HCT116 (cell line): ENCODE results near the gene LCMT1. TPM values are rescaled to one million over a fixed set of nuclear protein-coding genes. Genes with fewer than 3 reads are reported as not detected.

Experiments
- ATAC-seq: fragments of 200-7000 bp; cut with Tn5 transposase; 2 replicates; pipeline ENCODE4 v1.9.1; 2020; ENCODE audit warnings: mild to moderate bottlenecking, moderate library complexity
- BruUV-seq: library from RNA; stranded (reverse); fragments of 400-500 nt; replicated peaks from 2 replicates; lab custom pipeline; 2021; lab: Mats Ljungman, UMichigan
- CTCF ChIA-PET: fragments of 300-600 bp; sonication (Branson Sonifier 250); formaldehyde crosslinking; loops from one replicate; lab custom pipeline; 2021; ENCODE audit warnings: antibody characterized with exemption; lab: Charles Lee
- POLR2A ChIA-PET: fragments of 300-600, 350-600 bp; sonication (Branson Sonifier 250); formaldehyde crosslinking; loops from one replicate; lab custom pipeline; 2021; ENCODE audit warnings: antibody characterized with exemption; lab: Charles Lee
- RAD21 ChIA-PET, 2 experiments: fragments of 300-600 bp; sonication (Branson Sonifier 250); formaldehyde crosslinking; loops; one replicate each; lab custom pipeline; 2023; ENCODE audit warnings: low total read pairs in 2 of 2; ENCODE audit not compliant: uncharacterized antibody in 2 of 2, unreplicated experiment in 2 of 2, low non-redundant PET in 1 of 2; lab: Charles Lee
- DNase-seq: peaks from one replicate; pipeline ENCODE4 v3.0.0-alpha.2; 2010; ENCODE audit warnings: low read depth, low spot score
- H2AFZ ChIP-seq: fragments of 200-600 bp; shearing (Covaris generic), sonication (generic); 2 replicates; pipeline ENCODE4 v1.6.1; 2017; ENCODE audit warnings: low read depth, mixed run types, mixed read lengths, antibody characterized with exemption, low read length; ENCODE audit not compliant: poor library complexity, severe bottlenecking
- H3K27ac ChIP-seq: 2 replicates; pipeline ENCODE4 v1.5.1; 2012; ENCODE audit warnings: low read depth, low read length
- H3K27me3 ChIP-seq: fragments of 200-600 bp; sonication (generic); 2 replicates; pipeline ENCODE4 v1.6.1; 2016; ENCODE audit warnings: mixed run types, low read length, mixed read lengths; ENCODE audit not compliant: insufficient read depth
- H3K36me3 ChIP-seq, 2 experiments: fragments of 200-500 bp in 1 of 2; fragments of 200-600 bp in 1 of 2; sonication (Bioruptor generic) in 1 of 2; sonication (generic) in 1 of 2; 2 replicates each; pipeline versions ENCODE4 v1.5.1 to v1.6.1; 2014 to 2016; ENCODE audit warnings: low read length in 2 of 2, inconsistent platforms in 1 of 2, mixed read lengths in 1 of 2, mixed run types in 1 of 2; ENCODE audit not compliant: insufficient read depth in 2 of 2, control insufficient read depth in 1 of 2
- H3K4me1 ChIP-seq, 2 experiments: fragments of 200-600 bp in 1 of 2; sonication (generic) in 1 of 2; 2 replicates each; pipeline versions ENCODE4 v1.5.1 to v1.6.1; 2012 to 2017; ENCODE audit warnings: low read length in 2 of 2, inconsistent platforms in 1 of 2, mild to moderate bottlenecking in 1 of 2, mixed read lengths in 1 of 2, mixed run types in 1 of 2, moderate library complexity in 1 of 2; ENCODE audit not compliant: insufficient read depth in 2 of 2, control insufficient read depth in 1 of 2
- H3K4me2 ChIP-seq: fragments of 200-600 bp; sonication (generic); 2 replicates; pipeline ENCODE4 v1.6.1; 2017; ENCODE audit warnings: mixed run types, low read length, mixed read lengths
- H3K4me3 ChIP-seq, 2 experiments: fragments of 200-600 bp in 1 of 2; sonication (generic) in 1 of 2; replicated peaks in 1 of 2; 2 replicates each; pipeline ENCODE4 v1.5.1; 2011 to 2016; ENCODE audit warnings: low read length in 2 of 2, control low read depth in 1 of 2, low read depth in 1 of 2, mild to moderate bottlenecking in 1 of 2, mixed read lengths in 1 of 2, mixed run types in 1 of 2
- H3K79me2 ChIP-seq: fragments of 200-600 bp; sonication (generic); 2 replicates; pipeline ENCODE4 v1.6.1; 2017; ENCODE audit warnings: mild to moderate bottlenecking, mixed run types, low read length, moderate library complexity, mixed read lengths; ENCODE audit not compliant: insufficient read depth
- H3K9ac ChIP-seq: fragments of 200-600 bp; sonication (generic); 2 replicates; pipeline ENCODE4 v1.6.1; 2016; ENCODE audit warnings: low read length, mixed read lengths
- H3K9me2 ChIP-seq: fragments of 200-600 bp; sonication (generic), shearing (Covaris generic); 2 replicates; pipeline ENCODE4 v1.6.1; 2017; ENCODE audit warnings: mixed run types, mild to moderate bottlenecking, moderate library complexity; ENCODE audit not compliant: insufficient read depth
- H3K9me3 ChIP-seq, 2 experiments: fragments of 200-500 bp in 1 of 2; fragments of 200-600 bp in 1 of 2; sonication (Bioruptor generic) in 1 of 2; sonication (generic) in 1 of 2; 2 replicates each; pipeline ENCODE4 v1.6.1; 2014 to 2017; ENCODE audit warnings: low read length in 2 of 2, mixed read lengths in 2 of 2, inconsistent platforms in 1 of 2, low read depth in 1 of 2, mild to moderate bottlenecking in 1 of 2, mixed run types in 1 of 2, moderate library complexity in 1 of 2; ENCODE audit not compliant: control insufficient read depth in 1 of 2, insufficient read depth in 1 of 2
- H4K20me1 ChIP-seq: fragments of 200-600 bp; sonication (generic), shearing (Covaris generic); 2 replicates; pipeline ENCODE4 v1.6.1; 2017; ENCODE audit warnings: mixed run types, mild to moderate bottlenecking, moderate library complexity; ENCODE audit not compliant: insufficient read depth
- CBX3 ChIP-seq: IDR thresholded peaks from 2 replicates; pipeline ENCODE4 v1.6.1; 2012; ENCODE audit warnings: low read depth
- CEBPB ChIP-seq: IDR thresholded peaks from 2 replicates; pipeline ENCODE4 v1.6.1; 2012; ENCODE audit warnings: low read depth
- ELF1 ChIP-seq: IDR thresholded peaks from 2 replicates; pipeline ENCODE4 v1.6.1; 2012; ENCODE audit warnings: low read depth, borderline replicate concordance
- EZH2 ChIP-seq: fragments of 200-600 bp; sonication (generic); IDR thresholded peaks from 2 replicates; pipeline ENCODE4 v1.6.1; 2017; ENCODE audit warnings: antibody characterized with exemption, mixed run types
- JUND ChIP-seq: IDR thresholded peaks from 2 replicates; pipeline ENCODE4 v1.6.1; 2012
- MAX ChIP-seq: IDR thresholded peaks from 2 replicates; pipeline ENCODE4 v1.6.1; 2012
- POLR2A ChIP-seq: IDR thresholded peaks from 2 replicates; pipeline ENCODE4 v1.7.0; 2011; ENCODE audit warnings: borderline replicate concordance; ENCODE audit not compliant: insufficient read depth, insufficient read length; ENCODE audit errors: extremely low read depth
- RAD21 ChIP-seq: IDR thresholded peaks from 2 replicates; pipeline ENCODE4 v1.6.1; 2012; ENCODE audit warnings: low read depth, mild to moderate bottlenecking
- REST ChIP-seq: IDR thresholded peaks from 2 replicates; pipeline ENCODE4 v1.6.1; 2012; ENCODE audit warnings: low read depth
- ZNF274 ChIP-seq: fragments of 200-500 bp; sonication (Bioruptor generic); IDR thresholded peaks from 2 replicates; pipeline ENCODE4 v1.6.1; 2014; ENCODE audit warnings: mild to moderate bottlenecking, low read depth, low read length, inconsistent platforms
- intact Hi-C: fragments of 100-400 bp; cut with micrococcal nuclease; formaldehyde crosslinking; loops from 2 replicates; pipeline ENCODE4 v1.10.0; 2022
- total RNA-seq: library from RNA; stranded (reverse); gene quantifications from one replicate; pipeline ENCODE4 v1.2.1, GENCODE V29; 2021; ENCODE audit not compliant: unreplicated experiment

The LCMT1 gene
- total RNA-seq, 1 experiment from 2014 or later = 52.4 TPM

GRCh38 chr16:25121824-25122600 lies 10.5 kb downstream of the LCMT1 start:
- H3K4me1 ChIP-seq = peaks cover 5 to 21% of the 10 kb centered on the region in 2 experiments
- no peaks in the 10 kb centered on the region for H4K20me1 ChIP-seq
- no peaks in the 10 kb centered on the region for H3K27me3 ChIP-seq
- ATAC-seq = no peak
- POLR2A ChIA-PET = no interaction called here
- no peak for DNase-seq
- H3K4me3 ChIP-seq = no peak overlapping the region
- no peak for TF ChIP-seq MAX
- TF ChIP-seq RAD21 = no peak
- no peaks in the 10 kb centered on the region; a peak in 1 of 4 replicates for H3K36me3 ChIP-seq
- no peaks in the 10 kb centered on the region for H3K9me3 ChIP-seq
- no peak overlapping the region for H2AFZ ChIP-seq
- H3K9me2 ChIP-seq = no peaks in the 10 kb centered on the region
- H3K27ac ChIP-seq = no peak overlapping the region
- RAD21 ChIA-PET = no interaction called here
- CTCF ChIA-PET = no interaction called here
- no peak overlapping the region for H3K4me2 ChIP-seq
- H3K79me2 ChIP-seq = peaks cover 39% of the 10 kb centered on the region
- intact Hi-C loops = no loop called here
- H3K9ac ChIP-seq = no peak overlapping the region
- BruUV-seq = no TSS peak

- ChIA-PET POLR2A (no interaction called here), RAD21 (no interaction called here), CTCF (interaction anchor here (1.1 kb wide), 1 partner anchor 101 kb away, joined by 3 read pairs; no protein-coding TSS in a partner anchor)
- no TSS peak for BruUV-seq
- H3K4me3 ChIP-seq = no peak overlapping the region
- H3K4me1 ChIP-seq = peaks cover 8 to 26% of the 10 kb centered on the region in 2 experiments
- H2AFZ ChIP-seq = no peak overlapping the region
- H3K4me2 ChIP-seq = no peak overlapping the region
- peaks cover 4 to 7% of the 10 kb centered on the region in 2 experiments; a peak in 2 of 4 replicates for H3K36me3 ChIP-seq
- no peaks in the 10 kb centered on the region for H3K9me3 ChIP-seq
- H3K79me2 ChIP-seq = peaks cover 21% of the 10 kb centered on the region
- no peaks in the 10 kb centered on the region for H4K20me1 ChIP-seq
- intact Hi-C loops = no loop called here
- DNase-seq = no peak
- no peak overlapping the region for H3K9ac ChIP-seq
- TF ChIP-seq ZNF274 = no peak
- no peak for TF ChIP-seq JUND
- no peak for TF ChIP-seq CBX3
- no peak for TF ChIP-seq CEBPB
- TF ChIP-seq ELF1 = no peak
- TF ChIP-seq EZH2 = no peak
- no peak for TF ChIP-seq REST
- TF ChIP-seq POLR2A = no peak
- no peak for ATAC-seq
- no peak overlapping the region for H3K27ac ChIP-seq
- no peaks in the 10 kb centered on the region for H3K9me2 ChIP-seq
- no peaks in the 10 kb centered on the region for H3K27me3 ChIP-seq
Observed at GRCh38 chr16:25124503-25124902, 13.0 kb downstream of the LCMT1 start.
